WTC11 (cell line): Measurements from ENCODE around the gene NAV3.

Experiments used
- CBFB ChIP-seq: sonication (generic); formaldehyde crosslinking; IDR thresholded peaks from 2 replicates; pipeline ENCODE4 v1.8.1; 2022; ENCODE audit warnings: mild to moderate bottlenecking, low read depth, missing genetic modification reagents
- NR1H2 ChIP-seq: sonication (generic); formaldehyde crosslinking; IDR thresholded peaks from 2 replicates; pipeline ENCODE4 v1.9.0; 2021; ENCODE audit warnings: mild to moderate bottlenecking, moderate library complexity, missing genetic modification reagents
- RORB ChIP-seq: fragments of 250-450 bp; sonication (Bioruptor Pico); IDR thresholded peaks from 2 replicates; pipeline ENCODE4 v1.9.0; 2021; ENCODE audit warnings: mild to moderate bottlenecking
- TF ChIP-seq, protein P1 (sequence below): fragments of 200-600 bp; IDR thresholded peaks from 2 replicates; pipeline ENCODE4 v1.8.0; 2022; ENCODE audit warnings: antibody characterized with exemption
- TF ChIP-seq, protein P2 (sequence below): sonication (generic); formaldehyde crosslinking; conservative IDR thresholded peaks from 2 replicates; pipeline ENCODE4 v1.8.1; 2022; ENCODE audit warnings: mild to moderate bottlenecking, missing genetic modification reagents
- TF ChIP-seq, protein P3 (sequence below): sonication (generic); formaldehyde crosslinking; conservative IDR thresholded peaks from 2 replicates; pipeline ENCODE4 v1.8.1; 2023; ENCODE audit warnings: mild to moderate bottlenecking, low read depth, missing genetic modification reagents, moderate library complexity

DNA sequence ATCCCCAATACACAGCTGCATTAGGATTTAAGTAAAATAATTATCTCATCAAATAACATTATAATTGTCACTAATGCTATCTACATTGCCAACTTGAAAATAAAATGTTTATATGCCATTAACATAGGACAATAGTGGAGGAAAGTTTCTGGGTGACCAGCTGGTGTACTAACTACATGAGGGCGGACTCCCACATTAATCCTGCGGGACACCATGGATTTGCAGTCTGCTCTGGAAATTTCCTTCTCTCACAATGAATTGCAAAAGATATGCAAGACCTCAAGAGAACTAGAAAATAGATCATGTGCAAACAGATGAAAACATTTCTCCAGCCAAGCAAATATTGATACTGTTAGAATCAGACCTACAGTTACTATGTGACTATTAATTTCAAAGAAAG, 390.1 kb downstream of the NAV3 start:
- TF ChIP-seq, protein P1, sequence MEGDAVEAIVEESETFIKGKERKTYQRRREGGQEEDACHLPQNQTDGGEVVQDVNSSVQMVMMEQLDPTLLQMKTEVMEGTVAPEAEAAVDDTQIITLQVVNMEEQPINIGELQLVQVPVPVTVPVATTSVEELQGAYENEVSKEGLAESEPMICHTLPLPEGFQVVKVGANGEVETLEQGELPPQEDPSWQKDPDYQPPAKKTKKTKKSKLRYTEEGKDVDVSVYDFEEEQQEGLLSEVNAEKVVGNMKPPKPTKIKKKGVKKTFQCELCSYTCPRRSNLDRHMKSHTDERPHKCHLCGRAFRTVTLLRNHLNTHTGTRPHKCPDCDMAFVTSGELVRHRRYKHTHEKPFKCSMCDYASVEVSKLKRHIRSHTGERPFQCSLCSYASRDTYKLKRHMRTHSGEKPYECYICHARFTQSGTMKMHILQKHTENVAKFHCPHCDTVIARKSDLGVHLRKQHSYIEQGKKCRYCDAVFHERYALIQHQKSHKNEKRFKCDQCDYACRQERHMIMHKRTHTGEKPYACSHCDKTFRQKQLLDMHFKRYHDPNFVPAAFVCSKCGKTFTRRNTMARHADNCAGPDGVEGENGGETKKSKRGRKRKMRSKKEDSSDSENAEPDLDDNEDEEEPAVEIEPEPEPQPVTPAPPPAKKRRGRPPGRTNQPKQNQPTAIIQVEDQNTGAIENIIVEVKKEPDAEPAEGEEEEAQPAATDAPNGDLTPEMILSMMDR: no peak
- no peak for TF ChIP-seq CBFB
- TF ChIP-seq RORB: no peak
- TF ChIP-seq NR1H2 (CRISPR knock-in tag): no peak
- TF ChIP-seq, protein P2, sequence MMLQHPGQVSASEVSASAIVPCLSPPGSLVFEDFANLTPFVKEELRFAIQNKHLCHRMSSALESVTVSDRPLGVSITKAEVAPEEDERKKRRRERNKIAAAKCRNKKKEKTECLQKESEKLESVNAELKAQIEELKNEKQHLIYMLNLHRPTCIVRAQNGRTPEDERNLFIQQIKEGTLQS (CRISPR knock-in tag): no peak
- TF ChIP-seq, protein P3, sequence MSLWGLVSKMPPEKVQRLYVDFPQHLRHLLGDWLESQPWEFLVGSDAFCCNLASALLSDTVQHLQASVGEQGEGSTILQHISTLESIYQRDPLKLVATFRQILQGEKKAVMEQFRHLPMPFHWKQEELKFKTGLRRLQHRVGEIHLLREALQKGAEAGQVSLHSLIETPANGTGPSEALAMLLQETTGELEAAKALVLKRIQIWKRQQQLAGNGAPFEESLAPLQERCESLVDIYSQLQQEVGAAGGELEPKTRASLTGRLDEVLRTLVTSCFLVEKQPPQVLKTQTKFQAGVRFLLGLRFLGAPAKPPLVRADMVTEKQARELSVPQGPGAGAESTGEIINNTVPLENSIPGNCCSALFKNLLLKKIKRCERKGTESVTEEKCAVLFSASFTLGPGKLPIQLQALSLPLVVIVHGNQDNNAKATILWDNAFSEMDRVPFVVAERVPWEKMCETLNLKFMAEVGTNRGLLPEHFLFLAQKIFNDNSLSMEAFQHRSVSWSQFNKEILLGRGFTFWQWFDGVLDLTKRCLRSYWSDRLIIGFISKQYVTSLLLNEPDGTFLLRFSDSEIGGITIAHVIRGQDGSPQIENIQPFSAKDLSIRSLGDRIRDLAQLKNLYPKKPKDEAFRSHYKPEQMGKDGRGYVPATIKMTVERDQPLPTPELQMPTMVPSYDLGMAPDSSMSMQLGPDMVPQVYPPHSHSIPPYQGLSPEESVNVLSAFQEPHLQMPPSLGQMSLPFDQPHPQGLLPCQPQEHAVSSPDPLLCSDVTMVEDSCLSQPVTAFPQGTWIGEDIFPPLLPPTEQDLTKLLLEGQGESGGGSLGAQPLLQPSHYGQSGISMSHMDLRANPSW: no peak
